Tibial nerve (tissue), 4 donors: ENCODE measurements around the gene TGFB1I1.

Experiments used
- EP300 ChIP-seq, 2 donors: sonication (generic); formaldehyde crosslinking; IDR thresholded peaks; one replicate each; pipeline ENCODE4 v1.6.1; 2017; ENCODE audit warnings: antibody characterized with exemption in 2 of 2, mild to moderate bottlenecking in 1 of 2
- POLR2A ChIP-seq, 2 donors: fragments of 450-650 bp; IDR thresholded peaks; one replicate each; pipeline ENCODE4 v1.6.1; 2017; ENCODE audit warnings: antibody characterized with exemption in 2 of 2, mild to moderate bottlenecking in 2 of 2, moderate library complexity in 2 of 2
- TF ChIP-seq, protein P1 (sequence below), 5 experiments: fragments of 200-600 bp in 3 of 5; fragments of 450-650 bp in 2 of 5; sonication (generic) in 3 of 5; IDR thresholded peaks; one replicate each; pipeline ENCODE4 v1.5.1; 2016 to 2019; ENCODE audit warnings: antibody characterized with exemption in 5 of 5, mild to moderate bottlenecking in 3 of 5, moderate library complexity in 2 of 5

DNA sequence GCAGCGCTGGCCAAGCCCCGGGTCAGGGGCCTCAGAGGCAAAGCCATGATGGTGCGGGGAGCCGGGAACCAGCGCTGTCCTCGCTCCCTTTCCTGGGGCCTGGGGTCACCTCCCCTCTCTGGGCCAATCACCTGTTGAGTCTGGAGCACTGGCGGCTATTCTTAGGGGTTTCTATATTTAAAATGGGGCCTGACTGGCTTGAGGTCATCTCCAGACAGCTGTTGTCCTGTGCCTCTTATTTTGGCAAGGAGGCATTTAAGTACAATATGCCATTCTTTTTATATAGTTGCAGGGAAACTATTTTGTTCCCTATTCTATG is 43.7 kb upstream of the TGFB1I1 start, which contains the start of gene COX6A2:
- TF ChIP-seq, protein P1, sequence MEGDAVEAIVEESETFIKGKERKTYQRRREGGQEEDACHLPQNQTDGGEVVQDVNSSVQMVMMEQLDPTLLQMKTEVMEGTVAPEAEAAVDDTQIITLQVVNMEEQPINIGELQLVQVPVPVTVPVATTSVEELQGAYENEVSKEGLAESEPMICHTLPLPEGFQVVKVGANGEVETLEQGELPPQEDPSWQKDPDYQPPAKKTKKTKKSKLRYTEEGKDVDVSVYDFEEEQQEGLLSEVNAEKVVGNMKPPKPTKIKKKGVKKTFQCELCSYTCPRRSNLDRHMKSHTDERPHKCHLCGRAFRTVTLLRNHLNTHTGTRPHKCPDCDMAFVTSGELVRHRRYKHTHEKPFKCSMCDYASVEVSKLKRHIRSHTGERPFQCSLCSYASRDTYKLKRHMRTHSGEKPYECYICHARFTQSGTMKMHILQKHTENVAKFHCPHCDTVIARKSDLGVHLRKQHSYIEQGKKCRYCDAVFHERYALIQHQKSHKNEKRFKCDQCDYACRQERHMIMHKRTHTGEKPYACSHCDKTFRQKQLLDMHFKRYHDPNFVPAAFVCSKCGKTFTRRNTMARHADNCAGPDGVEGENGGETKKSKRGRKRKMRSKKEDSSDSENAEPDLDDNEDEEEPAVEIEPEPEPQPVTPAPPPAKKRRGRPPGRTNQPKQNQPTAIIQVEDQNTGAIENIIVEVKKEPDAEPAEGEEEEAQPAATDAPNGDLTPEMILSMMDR (IDR thresholded peaks at IDR 0.05) = no peak
- TF ChIP-seq EP300 (IDR thresholded peaks at IDR 0.05) = no peak
- TF ChIP-seq POLR2A (IDR thresholded peaks at IDR 0.05) = no peak
